Cardiac muscle cell (in vitro differentiated cells and primary cell): Measurements from ENCODE around the gene EVA1C. TPM values are rescaled to one million over a fixed set of nuclear protein-coding genes. Genes with fewer than 3 reads are reported as not detected.

ENCODE experiments used
- DNase-seq, 2 donors: peaks; one replicate each; pipeline versions ENCODE4 v3.0.0 to v3.0.0-alpha.2; 2010 to 2017; ENCODE audit warnings: low read depth in 1 of 2, low spot score in 1 of 2
- H3K27ac ChIP-seq: fragments of 200-600 bp; sonication (generic); 2 replicates; pipeline ENCODE4 v1.5.1; 2016
- H3K27me3 ChIP-seq: fragments of 200-600 bp; sonication (generic); 2 replicates; pipeline ENCODE4 v1.6.0; 2016; ENCODE audit warnings: control low read depth
- H3K36me3 ChIP-seq: fragments of 200-600 bp; sonication (generic); 2 replicates; pipeline ENCODE4 v1.5.1; 2016; ENCODE audit warnings: control low read depth
- H3K4me1 ChIP-seq: fragments of 200-600 bp; sonication (generic); 2 replicates; pipeline ENCODE4 v1.8.1; 2017; ENCODE audit warnings: low read depth, mild to moderate bottlenecking, mixed run types
- H3K4me3 ChIP-seq: fragments of 200-600 bp; sonication (generic); 2 replicates; pipeline ENCODE4 v1.5.1; 2016; ENCODE audit warnings: mild to moderate bottlenecking
- H3K9me3 ChIP-seq: fragments of 200-600 bp; sonication (generic); 2 replicates; pipeline ENCODE4 v1.5.1; 2017; ENCODE audit warnings: low read depth, mild to moderate bottlenecking, control low read depth
- polyA plus RNA-seq: library from polyadenylated mRNA; unstranded; fragments of >200 nt; fragmentation: Nextera tagmentation; extraction: Ambion mirVana; gene quantifications from 2 replicates; pipeline ENCODE4 v1.2.1, GENCODE V29; 2016
- total RNA-seq: library from RNA; depleted of rRNA; stranded (reverse); fragments of >200 nt; gene quantifications from 2 replicates; pipeline ENCODE4 v1.2.3, GENCODE V29; 2016
- TF ChIP-seq, protein P1 (sequence below): IDR thresholded peaks from 2 replicates; pipeline ENCODE4 v1.5.1; 2012; ENCODE audit warnings: low read depth, mild to moderate bottlenecking, low read length

Gene EVA1C
- total and polyA plus RNA-seq, 2 experiments from 2014 or later = 0.51 TPM; not detected in 1

DNA sequence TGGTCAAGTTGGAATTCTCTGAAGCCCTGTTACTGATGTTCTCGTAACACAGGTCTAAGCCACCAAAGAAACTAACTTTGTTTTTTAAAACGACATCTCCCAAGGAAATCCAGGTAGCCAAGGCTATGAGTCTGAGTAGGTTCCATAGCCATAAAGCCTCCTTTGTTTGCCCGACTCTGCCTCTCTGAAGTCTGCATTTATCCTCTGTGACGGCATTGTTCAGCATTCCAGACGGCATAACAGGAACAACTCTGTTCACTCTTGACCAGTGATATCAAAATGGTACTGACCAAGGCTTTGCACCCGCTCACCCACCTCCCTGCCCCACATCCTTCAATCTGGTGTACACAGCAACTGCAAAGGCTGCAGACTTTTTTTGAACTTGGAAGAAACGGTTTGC lies 34.5 kb upstream of the EVA1C start:
- Histone ChIP-seq H3K4me3 (no peak overlapping the region), H3K27ac (no peak overlapping the region), H3K36me3 (peaks cover 12% of the 10 kb centered on the region), H3K27me3 (no peaks in the 10 kb centered on the region), H3K9me3 (no peaks in the 10 kb centered on the region), H3K4me1 (no peaks in the 10 kb centered on the region)
- TF ChIP-seq, protein P1, sequence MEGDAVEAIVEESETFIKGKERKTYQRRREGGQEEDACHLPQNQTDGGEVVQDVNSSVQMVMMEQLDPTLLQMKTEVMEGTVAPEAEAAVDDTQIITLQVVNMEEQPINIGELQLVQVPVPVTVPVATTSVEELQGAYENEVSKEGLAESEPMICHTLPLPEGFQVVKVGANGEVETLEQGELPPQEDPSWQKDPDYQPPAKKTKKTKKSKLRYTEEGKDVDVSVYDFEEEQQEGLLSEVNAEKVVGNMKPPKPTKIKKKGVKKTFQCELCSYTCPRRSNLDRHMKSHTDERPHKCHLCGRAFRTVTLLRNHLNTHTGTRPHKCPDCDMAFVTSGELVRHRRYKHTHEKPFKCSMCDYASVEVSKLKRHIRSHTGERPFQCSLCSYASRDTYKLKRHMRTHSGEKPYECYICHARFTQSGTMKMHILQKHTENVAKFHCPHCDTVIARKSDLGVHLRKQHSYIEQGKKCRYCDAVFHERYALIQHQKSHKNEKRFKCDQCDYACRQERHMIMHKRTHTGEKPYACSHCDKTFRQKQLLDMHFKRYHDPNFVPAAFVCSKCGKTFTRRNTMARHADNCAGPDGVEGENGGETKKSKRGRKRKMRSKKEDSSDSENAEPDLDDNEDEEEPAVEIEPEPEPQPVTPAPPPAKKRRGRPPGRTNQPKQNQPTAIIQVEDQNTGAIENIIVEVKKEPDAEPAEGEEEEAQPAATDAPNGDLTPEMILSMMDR = no peak
- DNase-seq = no peak

DNA sequence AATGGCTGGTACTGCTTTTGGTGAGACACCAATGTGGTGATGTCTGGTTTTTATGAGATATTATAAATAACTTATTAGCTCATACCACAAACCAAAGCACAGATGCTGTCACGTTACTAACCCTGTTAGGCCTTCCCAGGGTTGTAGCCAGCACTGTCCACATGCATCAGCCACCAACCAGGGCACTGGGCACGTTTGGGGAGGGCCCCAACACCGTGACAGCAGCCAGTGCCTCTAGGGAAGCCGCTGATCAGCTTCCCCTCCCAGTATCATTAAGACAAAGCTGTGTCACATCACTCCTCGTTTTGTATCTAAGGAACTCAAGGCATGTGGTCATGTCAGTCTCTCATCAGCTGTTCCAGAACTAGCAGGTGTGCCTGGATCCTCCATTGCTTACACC lies 33.5 kb upstream of the EVA1C start:
- H3K36me3 ChIP-seq = peaks cover 15% of the 10 kb centered on the region
- no peak overlapping the region for H3K4me3 ChIP-seq
- H3K4me1 ChIP-seq = no peaks in the 10 kb centered on the region
- no peaks in the 10 kb centered on the region for H3K27me3 ChIP-seq
- H3K27ac ChIP-seq = no peak overlapping the region
- H3K9me3 ChIP-seq = no peaks in the 10 kb centered on the region
- TF ChIP-seq, protein P1 = no peak
- no peak for DNase-seq

DNA sequence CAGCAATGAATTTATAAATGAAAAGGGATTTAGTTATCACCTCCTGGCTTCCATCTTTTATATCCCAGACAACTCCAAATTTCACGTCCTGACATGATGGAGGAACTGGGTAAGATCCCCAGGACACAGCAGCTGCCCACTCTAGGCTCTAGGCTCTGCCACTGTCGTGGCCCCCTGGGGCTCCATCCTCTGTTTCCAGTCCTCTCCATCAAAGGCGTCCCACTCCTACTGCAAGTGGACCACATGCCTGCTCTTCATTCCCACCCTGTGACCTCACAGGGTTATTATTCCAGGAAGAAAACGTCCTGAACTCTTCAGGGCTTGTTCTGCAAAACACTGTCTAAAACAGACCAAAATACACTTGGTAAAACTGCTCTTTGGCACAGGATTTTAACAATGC lies 31.6 kb upstream of the EVA1C start:
- Histone ChIP-seq H3K27me3 (no peaks in the 10 kb centered on the region), H3K36me3 (peaks cover 13% of the 10 kb centered on the region), H3K4me3 (no peak overlapping the region), H3K4me1 (no peaks in the 10 kb centered on the region), H3K9me3 (no peaks in the 10 kb centered on the region), H3K27ac (no peak overlapping the region)
- TF ChIP-seq, protein P1 = no peak
- no peak for DNase-seq

DNA sequence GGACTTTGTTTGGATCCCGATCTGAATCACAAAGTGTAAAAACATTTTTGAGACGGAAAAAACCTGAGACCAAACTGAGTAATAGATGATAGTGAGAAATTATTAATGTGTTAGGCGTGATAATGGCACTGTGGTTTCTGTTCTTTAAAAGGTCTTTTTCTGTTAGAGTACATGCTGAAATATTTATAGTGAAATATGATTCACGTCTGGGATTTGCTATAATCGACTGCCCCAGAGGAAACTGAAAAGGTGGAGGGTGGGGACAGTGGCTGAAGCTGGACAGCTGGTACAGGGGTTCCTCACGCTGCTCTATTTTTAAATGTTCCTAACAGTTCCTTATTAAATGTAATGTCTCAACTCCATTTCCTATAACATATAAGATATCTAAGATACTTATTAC lies 30.9 kb upstream of the EVA1C start:
- Histone ChIP-seq H3K27me3 (no peaks in the 10 kb centered on the region), H3K9me3 (no peaks in the 10 kb centered on the region), H3K4me1 (no peaks in the 10 kb centered on the region), H3K4me3 (no peak overlapping the region), H3K27ac (no peak overlapping the region), H3K36me3 (peaks cover 13% of the 10 kb centered on the region)
- no peak for DNase-seq
- TF ChIP-seq, protein P1 = no peak

DNA sequence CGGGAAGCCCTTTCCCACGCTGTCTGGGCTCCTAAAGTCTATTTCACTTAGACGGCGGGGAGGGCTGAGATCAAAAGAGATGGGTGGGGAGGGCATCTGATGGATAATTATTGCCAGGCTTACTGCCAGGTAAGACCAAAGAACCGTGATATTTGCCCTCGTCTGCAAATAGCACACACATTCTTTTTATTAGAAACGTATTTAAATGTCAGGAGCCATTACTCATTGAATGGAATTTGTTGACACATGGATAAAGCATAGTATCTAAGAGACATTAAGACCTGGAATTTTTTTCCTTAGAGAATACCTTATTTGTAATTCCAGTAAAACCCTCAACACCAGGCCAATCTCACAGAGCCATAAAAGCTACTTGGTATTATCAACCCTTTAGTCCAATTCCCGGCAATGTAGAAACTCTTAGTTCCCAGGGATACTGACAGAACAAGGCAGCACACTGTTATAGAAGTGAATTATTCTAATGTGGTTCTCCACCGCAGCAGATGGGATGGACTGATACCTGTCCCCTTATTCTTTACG lies 30.3 kb upstream of the EVA1C start:
- TF ChIP-seq, protein P1 = no peak
- H3K4me3 ChIP-seq = no peak overlapping the region
- DNase-seq = no peak
- peaks cover 13% of the 10 kb centered on the region for H3K36me3 ChIP-seq
- no peak overlapping the region for H3K27ac ChIP-seq
- H3K4me1 ChIP-seq = no peaks in the 10 kb centered on the region
- no peaks in the 10 kb centered on the region for H3K27me3 ChIP-seq
- no peaks in the 10 kb centered on the region for H3K9me3 ChIP-seq

DNA sequence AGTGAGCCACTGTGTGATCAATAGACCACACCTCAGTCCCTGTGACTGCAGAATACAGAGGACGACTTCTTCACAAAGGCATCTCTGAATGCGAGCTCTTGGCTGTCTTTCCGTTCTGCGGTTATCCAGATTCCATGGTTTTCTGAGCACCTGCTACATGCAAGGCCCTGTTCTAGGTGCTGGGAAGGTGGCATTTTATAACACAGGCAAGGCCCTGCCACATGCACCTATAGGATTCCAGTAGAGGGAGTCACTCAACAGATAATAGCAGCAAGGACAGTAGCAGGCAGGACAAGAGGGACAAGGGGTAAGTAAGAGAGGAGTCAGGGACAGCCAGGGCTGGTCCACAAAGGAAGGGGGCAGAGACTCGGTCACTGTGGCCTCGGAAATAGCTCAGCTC lies 28.7 kb upstream of the EVA1C start:
- no peaks in the 10 kb centered on the region for H3K9me3 ChIP-seq
- no peaks in the 10 kb centered on the region for H3K4me1 ChIP-seq
- no peak overlapping the region for H3K4me3 ChIP-seq
- no peak overlapping the region for H3K27ac ChIP-seq
- H3K27me3 ChIP-seq = no peaks in the 10 kb centered on the region
- no peak for DNase-seq
- H3K36me3 ChIP-seq = peaks cover 13% of the 10 kb centered on the region
- TF ChIP-seq, protein P1 = no peak
